Right lobe of liver (tissue), 6 donors: ENCODE data around the gene ZBTB7C. TPM values are rescaled to one million over a fixed set of nuclear protein-coding genes. Genes with fewer than 3 reads are reported as not detected.

ENCODE experiments used
- ATAC-seq, 4 donors: fragments of 200-7000 bp; cut with Tn5 transposase; one replicate each; pipeline ENCODE4 v1.9.1; 2020; ENCODE audit warnings: mild to moderate bottlenecking in 4 of 4, moderate library complexity in 4 of 4
- DNase-seq, 3 donors: peaks; one replicate each; pipeline ENCODE4 v3.0.0-alpha.2; 2020
- H3K27ac ChIP-seq, 3 donors: fragments of 200-600 bp; one replicate each; pipeline ENCODE4 v1.8.0; 2022
- H3K27me3 ChIP-seq, 2 donors: fragments of 200-600 bp; one replicate each; pipeline ENCODE4 v1.8.0; 2022
- H3K36me3 ChIP-seq, 4 donors: fragments of 200-600 bp; sonication (generic) in 1 of 4; one replicate each; pipeline versions ENCODE4 v1.5.1 to v1.8.0; 2017 to 2022; ENCODE audit warnings: control low read depth in 1 of 4
- H3K4me1 ChIP-seq, 4 donors: fragments of 200-600 bp; sonication (generic) in 1 of 4; one replicate each; pipeline versions ENCODE4 v1.5.1 to v1.8.0; 2017 to 2022; ENCODE audit warnings: control low read depth in 1 of 4
- H3K4me3 ChIP-seq, 3 donors: fragments of 200-600 bp; one replicate each; pipeline ENCODE4 v1.8.0; 2022
- H3K9me3 ChIP-seq, 4 donors: fragments of 200-600 bp; sonication (generic) in 1 of 4; one replicate each; pipeline versions ENCODE4 v1.5.1 to v1.8.0; 2017 to 2022; ENCODE audit warnings: control low read depth in 1 of 4
- POLR2A ChIP-seq: fragments of 450-650 bp; IDR thresholded peaks from one replicate; pipeline ENCODE4 v1.6.1; 2017; ENCODE audit warnings: antibody characterized with exemption, mild to moderate bottlenecking
- WGBS: methylation state at CpG from one replicate; pipeline ENCODE4 v1.1.6; 2018; ENCODE audit warnings: low coverage, low lambda C conversion rate; ENCODE audit not compliant: insufficient coverage; ENCODE audit errors: missing lambda C conversion rate; 5-methylcytosine and 5-hydroxymethylcytosine counted together
- intact Hi-C, 2 donors: fragments of 100-400 bp; cut with DNase I; formaldehyde crosslinking; loops; one replicate each; pipeline versions ENCODE4 v1.11.2 to v1.14.1; 2022
- total RNA-seq, 6 experiments: library from RNA; depleted of rRNA in 2 of 6; stranded (reverse); fragments of >200 nt in 2 of 6; fragmentation: NEBNext Ultra II Directional in 3 of 6; extraction: Animal tissue kit (Norgen Biotek cat#: 25700) in 3 of 6; gene quantifications; one replicate each; pipeline versions ENCODE4 v1.1.0 to v1.2.4, GENCODE V29; 2016 to 2023
- TF ChIP-seq, protein P1 (sequence below), 4 donors: fragments of 200-600 bp in 3 of 4; fragments of 450-650 bp in 1 of 4; IDR thresholded peaks; one replicate each; pipeline versions ENCODE4 v1.5.1 to v1.8.0; 2016 to 2022; ENCODE audit warnings: antibody characterized with exemption in 4 of 4, mild to moderate bottlenecking in 2 of 4
- donor health status: DM: no; HTN: yes; CAD: no.
- donor health status: DM: no; HTN: no; CAD: no.
- donor health status: DM: no; HTN: no; CAD: no.
- donor health status: DM: no; HTN: yes; CAD: no.
- donor health status: DM: no; HTN: yes; CAD: no.

Gene ZBTB7C
- total RNA-seq, 6 experiments from 2014 or later, result 1.1 to 1.7 (median 1.3) TPM

DNA sequence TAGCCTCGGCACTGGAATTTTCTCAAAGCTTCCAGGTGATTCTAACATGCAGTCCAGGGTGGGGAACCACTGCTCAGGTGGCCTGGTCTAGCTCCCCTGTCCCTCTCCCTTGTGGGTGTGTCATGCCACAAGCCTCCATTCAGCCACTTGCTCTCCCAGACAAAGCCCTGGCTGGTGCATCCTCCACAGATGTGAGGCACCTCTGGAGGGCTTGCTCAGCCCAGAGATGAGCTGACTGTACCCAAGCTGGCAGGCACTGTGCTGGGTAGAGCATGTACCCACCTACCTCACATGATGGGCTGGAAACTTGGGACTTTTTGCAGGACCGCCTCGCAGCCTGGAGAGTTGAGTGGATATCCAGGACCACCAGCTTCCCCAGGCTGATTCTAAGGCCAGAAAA is 88.1 kb downstream of the ZBTB7C start:
- no peaks in the 10 kb centered on the region for H3K36me3 ChIP-seq
- TF ChIP-seq, protein P1, sequence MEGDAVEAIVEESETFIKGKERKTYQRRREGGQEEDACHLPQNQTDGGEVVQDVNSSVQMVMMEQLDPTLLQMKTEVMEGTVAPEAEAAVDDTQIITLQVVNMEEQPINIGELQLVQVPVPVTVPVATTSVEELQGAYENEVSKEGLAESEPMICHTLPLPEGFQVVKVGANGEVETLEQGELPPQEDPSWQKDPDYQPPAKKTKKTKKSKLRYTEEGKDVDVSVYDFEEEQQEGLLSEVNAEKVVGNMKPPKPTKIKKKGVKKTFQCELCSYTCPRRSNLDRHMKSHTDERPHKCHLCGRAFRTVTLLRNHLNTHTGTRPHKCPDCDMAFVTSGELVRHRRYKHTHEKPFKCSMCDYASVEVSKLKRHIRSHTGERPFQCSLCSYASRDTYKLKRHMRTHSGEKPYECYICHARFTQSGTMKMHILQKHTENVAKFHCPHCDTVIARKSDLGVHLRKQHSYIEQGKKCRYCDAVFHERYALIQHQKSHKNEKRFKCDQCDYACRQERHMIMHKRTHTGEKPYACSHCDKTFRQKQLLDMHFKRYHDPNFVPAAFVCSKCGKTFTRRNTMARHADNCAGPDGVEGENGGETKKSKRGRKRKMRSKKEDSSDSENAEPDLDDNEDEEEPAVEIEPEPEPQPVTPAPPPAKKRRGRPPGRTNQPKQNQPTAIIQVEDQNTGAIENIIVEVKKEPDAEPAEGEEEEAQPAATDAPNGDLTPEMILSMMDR (IDR thresholded peaks at IDR 0.05), result no peak
- TF ChIP-seq POLR2A, result no peak
- no peak for ATAC-seq
- intact Hi-C loops, result no loop called here
- no peak overlapping the region for H3K27ac ChIP-seq
- WGBS, result 33% methylated on average over 1 of the region's 3 CpGs
- no peaks in the 10 kb centered on the region for H3K4me1 ChIP-seq
- no peaks in the 10 kb centered on the region for H3K9me3 ChIP-seq
- no peaks in the 10 kb centered on the region for H3K27me3 ChIP-seq
- no peak overlapping the region for H3K4me3 ChIP-seq
- peak in 1 of 3 donors; percentile 9 for DNase-seq

DNA sequence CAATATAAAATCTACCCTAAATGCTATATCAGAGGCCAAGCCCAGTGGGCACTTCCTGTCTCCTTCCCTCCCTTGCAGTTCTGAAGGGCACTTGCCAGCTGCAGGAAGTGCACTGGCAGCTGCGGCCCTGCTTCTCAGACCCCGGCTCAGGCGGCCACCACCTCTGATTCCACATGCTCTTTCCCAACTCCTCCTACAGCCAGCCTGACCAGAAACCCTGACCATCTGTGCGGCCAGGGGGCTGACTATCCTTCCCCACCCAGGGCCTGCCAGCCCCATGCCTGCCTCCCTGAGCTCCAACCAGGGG is 88.6 kb downstream of the ZBTB7C start:
- Histone ChIP-seq H3K36me3 (no peaks in the 10 kb centered on the region), H3K27me3 (no peaks in the 10 kb centered on the region), H3K27ac (no peak overlapping the region), H3K4me1 (no peaks in the 10 kb centered on the region), H3K4me3 (no peak overlapping the region), H3K9me3 (no peaks in the 10 kb centered on the region)
- no peak for ATAC-seq
- peak in 1 of 3 donors; percentile 28 for DNase-seq
- intact Hi-C loops, result no loop called here
- TF ChIP-seq, protein P1 (IDR thresholded peaks at IDR 0.05), result no peak
- no peak for TF ChIP-seq POLR2A
- WGBS, result 38% methylated on average over 3 of the region's 4 CpGs

DNA sequence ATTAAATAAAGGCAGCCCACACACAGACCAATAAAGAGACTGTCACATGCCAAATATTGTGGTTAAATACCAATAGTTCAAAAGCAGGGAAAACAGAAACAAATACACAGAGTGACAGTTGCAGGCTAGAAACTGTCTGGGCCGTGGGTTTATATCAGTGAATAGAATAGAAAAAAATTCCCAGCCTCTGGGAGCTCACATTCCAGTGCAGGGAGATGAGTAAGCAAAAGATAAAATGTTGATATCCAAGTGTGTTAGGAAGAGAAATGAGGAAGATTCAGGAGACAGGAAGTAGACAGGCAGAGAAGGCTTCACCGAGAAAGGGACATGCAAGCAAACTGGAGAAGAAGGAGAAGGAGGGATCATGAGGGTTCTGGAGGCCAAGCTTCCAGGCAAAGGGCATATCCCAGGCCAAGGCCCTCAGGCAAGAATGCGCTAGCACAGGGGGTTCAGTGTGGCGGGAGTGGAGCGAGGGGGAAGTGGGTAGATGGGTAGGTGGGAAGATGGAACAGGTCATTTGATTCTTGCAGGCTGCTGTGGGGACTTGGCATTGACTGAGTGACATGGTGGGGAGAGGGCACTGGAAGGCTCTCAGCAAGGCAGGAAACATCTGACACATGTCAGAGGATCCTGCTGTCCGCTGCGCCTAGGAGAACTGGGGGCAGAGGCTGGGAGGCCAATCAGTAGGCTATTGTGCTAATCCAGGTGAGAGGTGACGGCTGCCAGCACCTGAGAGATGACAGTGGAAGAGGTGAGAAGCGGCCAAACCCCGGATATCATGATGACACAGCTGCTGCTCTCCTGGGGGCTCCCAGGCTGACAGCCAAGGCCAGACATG is 89.2 kb downstream of the ZBTB7C start:
- TF ChIP-seq, protein P1 (IDR thresholded peaks at IDR 0.05), result no peak
- TF ChIP-seq POLR2A, result no peak
- H3K4me1 ChIP-seq, result no peaks in the 10 kb centered on the region
- peak; percentile 27 to 36 (median 29) for ATAC-seq
- H3K9me3 ChIP-seq, result no peaks in the 10 kb centered on the region
- intact Hi-C loops, result loop anchor here in 1 of 2 donors (10.0 kb wide), 1 partner anchor 285 kb away; no protein-coding TSS in a partner anchor
- H3K36me3 ChIP-seq, result no peaks in the 10 kb centered on the region
- no peak overlapping the region for H3K4me3 ChIP-seq
- no peaks in the 10 kb centered on the region for H3K27me3 ChIP-seq
- WGBS, result 60% methylated on average over 4 of the region's 10 CpGs
- DNase-seq, result peak in 1 of 3 donors; percentile 35
- H3K27ac ChIP-seq, result no peak overlapping the region

DNA sequence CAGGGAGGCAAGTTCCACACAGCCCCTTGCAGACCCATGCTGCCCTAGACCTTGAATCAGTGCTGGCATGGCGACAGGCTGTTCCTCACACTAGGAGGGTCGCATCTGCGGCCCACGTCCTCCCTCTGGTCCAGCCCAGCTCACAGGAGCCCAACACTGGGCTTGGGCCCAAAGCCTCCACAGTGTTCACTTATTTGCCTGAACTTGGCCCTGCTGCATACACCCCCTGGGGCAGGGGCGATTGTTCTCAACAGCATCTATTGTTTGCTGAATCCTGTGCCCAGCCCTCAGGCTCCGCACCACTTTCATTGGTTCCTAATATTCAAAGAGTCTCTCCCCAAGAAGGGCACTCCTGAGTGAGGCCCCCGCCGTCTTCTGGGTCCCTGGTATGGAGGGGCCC is 90.7 kb downstream of the ZBTB7C start:
- H3K27me3 ChIP-seq, result no peaks in the 10 kb centered on the region
- no peak for ATAC-seq
- H3K9me3 ChIP-seq, result no peaks in the 10 kb centered on the region
- no peaks in the 10 kb centered on the region for H3K4me1 ChIP-seq
- H3K36me3 ChIP-seq, result no peaks in the 10 kb centered on the region
- TF ChIP-seq, protein P1 (IDR thresholded peaks at IDR 0.05), result no peak
- no peak for TF ChIP-seq POLR2A
- H3K27ac ChIP-seq, result no peak overlapping the region
- no peak overlapping the region for H3K4me3 ChIP-seq
- peak in 1 of 3 donors; percentile 46 for DNase-seq
- WGBS, result no CpG with 5 or more reads among the region's 8 CpGs
- intact Hi-C loops, result loop anchor here in 1 of 2 donors (10.0 kb wide), 1 partner anchor 284 kb away; no protein-coding TSS in a partner anchor
